Stimulated activated naive CD8-positive, alpha-beta T cell treated with anti-CD3 and anti-CD28 coated beads, Interleukin-15, Interleukin-2, amounts not matched to agents 100 U/mL and 50 U/mL, for 24 hours (primary cell): ENCODE data around the gene ZFYVE9.
"Not testable (repeated sequence)": the region's sequence is repeated elsewhere in the genome, so short reads cannot be mapped to it uniquely, and the experiment has no call there.

Experiments used
- ATAC-seq: fragments of 150-1000 bp; cut with Tn5 transposase; one replicate; pipeline ENCODE4 v1.10.0; 2021
- DNase-seq: peaks from one replicate; pipeline ENCODE4 v3.0.0; 2021

ZFYVE9 gene

DNA sequence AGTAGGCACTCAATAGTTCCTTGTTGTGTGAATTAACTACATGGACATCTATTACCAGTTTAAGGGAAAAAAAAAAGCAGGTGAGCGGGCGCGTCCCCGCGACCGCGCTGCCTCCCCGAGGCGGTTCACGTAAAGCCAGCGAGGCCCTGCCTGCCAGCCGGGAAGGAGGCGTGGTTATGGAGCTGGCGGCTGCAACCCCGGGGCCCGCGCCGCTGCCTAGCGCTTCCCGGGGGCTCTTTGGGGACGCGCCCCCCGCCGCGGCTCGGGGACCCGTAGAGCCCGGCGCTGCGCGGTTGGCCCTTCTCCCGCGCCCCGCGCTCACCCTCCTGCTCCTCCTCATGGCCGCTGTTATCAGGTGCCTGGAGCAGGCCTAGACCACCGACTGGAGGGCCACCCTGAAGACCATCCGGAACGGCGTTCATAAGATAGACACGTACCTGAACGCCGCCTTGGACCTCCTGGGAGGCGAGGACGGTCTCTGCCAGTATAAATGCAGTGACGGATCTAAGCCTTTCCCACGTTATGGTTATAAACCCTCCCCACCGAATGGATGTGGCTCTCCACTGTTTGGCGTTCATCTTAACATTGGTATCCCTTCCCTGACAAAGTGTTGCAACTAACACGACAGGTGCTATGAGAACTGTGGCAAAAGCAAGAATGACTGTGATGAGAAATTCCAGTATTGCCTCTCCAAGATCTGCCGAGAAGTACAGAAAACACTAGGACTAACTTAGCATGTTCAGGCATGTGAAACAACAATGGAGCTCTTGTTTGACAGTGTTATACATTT, 226.7 kb downstream of the ZFYVE9 start:
- DNase-seq, result peak; percentile 66
- ATAC-seq, result no peak

DNA sequence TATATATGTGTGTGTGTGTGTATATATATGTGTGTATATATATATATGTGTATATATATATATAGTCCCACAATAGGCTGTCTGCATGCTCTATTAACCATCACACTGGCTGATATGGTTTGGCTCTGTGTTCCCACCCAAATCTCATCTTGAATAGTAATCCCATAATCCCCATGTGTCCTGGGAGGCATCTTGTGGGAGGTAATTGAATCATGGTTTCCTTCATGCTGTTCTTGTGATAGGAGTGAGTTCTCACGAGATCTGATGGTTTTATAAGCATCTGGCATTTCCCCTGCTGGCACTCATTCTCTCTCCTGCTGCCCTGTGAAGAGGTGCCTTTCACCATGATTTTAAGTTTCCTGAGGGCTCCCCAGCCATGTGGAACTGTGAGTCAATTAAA, 228.0 kb downstream of the ZFYVE9 start:
- not testable (repeated sequence) for ATAC-seq, DNase-seq

DNA sequence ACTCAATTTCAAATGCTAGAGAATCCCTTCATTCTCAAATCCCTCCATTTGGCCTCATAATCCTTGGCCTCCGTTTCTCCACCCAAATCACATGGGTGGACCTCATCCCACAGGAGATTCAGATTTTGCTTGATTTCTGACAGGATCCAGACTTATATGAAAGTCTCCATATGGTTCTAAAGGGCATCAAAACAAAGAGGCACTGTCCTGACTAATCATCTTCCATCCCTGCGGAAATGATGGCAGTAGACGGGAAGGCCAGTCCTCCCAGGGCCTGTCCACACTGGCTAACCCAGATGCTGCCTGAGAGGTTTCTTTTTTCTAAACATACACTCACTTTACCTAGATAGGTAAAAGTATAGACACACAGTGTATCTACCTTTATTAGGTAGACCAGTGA, 243.5 kb downstream of the ZFYVE9 start:
- no peak for ATAC-seq
- DNase-seq, result no peak

DNA sequence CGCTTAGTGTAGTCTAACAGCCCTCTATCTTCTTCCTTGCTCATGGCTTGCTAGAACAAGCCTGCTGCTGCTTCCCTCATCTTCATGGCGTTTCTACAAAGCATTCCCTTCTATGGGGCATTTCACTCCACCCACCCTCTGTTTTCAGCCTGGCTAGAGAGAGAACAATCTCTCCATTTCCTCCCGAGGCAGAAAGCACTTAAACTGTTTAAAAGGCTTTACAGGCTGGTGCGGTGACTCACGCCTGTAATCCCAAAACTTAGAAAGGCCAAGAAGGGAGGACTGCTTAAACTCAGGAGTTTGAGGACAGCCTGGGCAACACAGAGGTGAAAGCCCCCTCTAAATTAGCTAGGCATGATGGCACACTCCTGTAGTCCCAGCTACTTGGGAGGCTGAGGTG, 244.6 kb downstream of the ZFYVE9 start:
- ATAC-seq, result no peak
- no peak for DNase-seq

DNA sequence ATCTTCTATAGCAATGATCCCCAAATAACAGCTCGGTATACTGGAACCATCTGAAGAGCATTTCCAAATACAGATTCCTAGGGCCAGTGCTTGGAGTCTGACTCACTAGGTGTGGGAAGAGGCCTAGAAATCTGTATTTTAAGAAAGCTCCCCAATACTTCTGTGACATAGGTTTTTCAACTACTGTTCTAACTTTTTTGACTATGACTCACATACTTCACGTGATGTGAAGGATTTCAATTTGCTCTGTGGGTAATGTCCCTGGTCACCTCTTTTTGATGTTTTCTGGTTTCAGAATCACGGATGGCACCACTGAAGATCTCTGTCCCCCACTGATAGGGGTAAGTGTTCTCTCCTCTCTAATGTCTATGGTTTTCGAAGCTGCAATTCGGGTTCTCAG, 251.3 kb downstream of the ZFYVE9 start:
- ATAC-seq (no peak), DNase-seq (no peak)
